KOPT-K1 (cell line): ENCODE measurements around the gene ANOS1.

Source experiments
- H3K27ac ChIP-seq: fragments of 200-600 bp; sonication (generic); 2 replicates; pipeline ENCODE4 v1.5.1; 2016; ENCODE audit warnings: antibody characterized with exemption, mild to moderate bottlenecking, low read depth, low read length; ENCODE audit not compliant: poor library complexity, severe bottlenecking
- H3K36me3 ChIP-seq: fragments of 200-600 bp; sonication (generic); 2 replicates; pipeline ENCODE4 v1.5.1; 2017; ENCODE audit warnings: antibody characterized with exemption, mild to moderate bottlenecking, low read length, moderate library complexity; ENCODE audit not compliant: insufficient read depth
- H3K9me3 ChIP-seq: fragments of 200-600 bp; sonication (generic); 2 replicates; pipeline ENCODE4 v1.5.1; 2017; ENCODE audit warnings: antibody characterized with exemption, low read length, mild to moderate bottlenecking; ENCODE audit not compliant: insufficient read depth, poor library complexity, severe bottlenecking

ANOS1 gene

DNA sequence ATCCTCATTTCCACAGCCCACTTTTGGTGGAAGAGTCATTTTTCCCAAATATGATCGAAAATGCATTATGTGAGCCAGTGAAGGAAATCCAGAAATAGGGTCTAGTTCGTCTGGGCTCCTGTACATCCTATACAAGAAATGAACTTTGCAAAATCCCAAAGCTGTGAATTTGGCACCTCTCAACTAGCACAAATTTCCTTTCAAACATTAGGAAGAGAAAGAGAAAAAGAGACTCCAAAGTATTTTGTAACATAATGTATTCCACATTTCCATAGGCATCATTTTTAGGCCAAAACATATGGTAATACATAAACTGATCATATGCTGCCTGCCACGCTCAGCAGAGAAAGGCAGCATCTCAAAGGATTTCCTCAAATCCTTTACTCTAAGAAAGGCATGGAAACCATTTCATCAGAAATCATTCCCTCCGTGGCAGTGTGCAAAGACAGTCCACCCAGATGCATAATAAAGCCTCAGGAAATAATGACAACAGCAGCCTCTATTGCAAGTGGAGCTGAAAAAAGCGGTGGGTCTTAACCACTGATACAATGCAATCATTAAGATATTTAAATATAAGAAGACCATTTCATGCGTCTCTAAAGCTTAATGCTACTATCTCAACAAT, 56.8 kb downstream of the ANOS1 start:
- H3K9me3 ChIP-seq: no peaks in the 10 kb centered on the region
- no peaks in the 10 kb centered on the region for H3K36me3 ChIP-seq
- no peak overlapping the region for H3K27ac ChIP-seq

DNA sequence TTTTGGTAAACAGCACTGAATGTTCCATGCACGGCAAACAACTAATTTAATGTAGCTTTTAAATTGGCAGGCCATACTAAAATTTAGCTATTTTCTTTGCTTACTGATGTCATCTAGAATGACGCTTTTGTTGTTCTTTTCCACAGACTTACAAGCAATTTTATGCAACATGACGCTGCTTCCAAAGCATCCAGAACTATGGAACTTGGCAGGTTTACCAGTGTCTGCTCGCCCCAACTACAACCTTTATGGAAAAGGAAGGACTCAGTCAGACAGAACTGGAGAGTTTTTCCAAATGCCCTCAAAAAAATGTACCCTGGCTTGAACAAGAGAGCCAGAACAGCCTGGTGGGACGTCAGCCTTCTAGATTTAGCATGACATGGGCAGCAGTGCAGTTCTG, 58.7 kb downstream of the ANOS1 start:
- no peaks in the 10 kb centered on the region for H3K9me3 ChIP-seq
- H3K27ac ChIP-seq: no peak overlapping the region
- no peaks in the 10 kb centered on the region for H3K36me3 ChIP-seq

DNA sequence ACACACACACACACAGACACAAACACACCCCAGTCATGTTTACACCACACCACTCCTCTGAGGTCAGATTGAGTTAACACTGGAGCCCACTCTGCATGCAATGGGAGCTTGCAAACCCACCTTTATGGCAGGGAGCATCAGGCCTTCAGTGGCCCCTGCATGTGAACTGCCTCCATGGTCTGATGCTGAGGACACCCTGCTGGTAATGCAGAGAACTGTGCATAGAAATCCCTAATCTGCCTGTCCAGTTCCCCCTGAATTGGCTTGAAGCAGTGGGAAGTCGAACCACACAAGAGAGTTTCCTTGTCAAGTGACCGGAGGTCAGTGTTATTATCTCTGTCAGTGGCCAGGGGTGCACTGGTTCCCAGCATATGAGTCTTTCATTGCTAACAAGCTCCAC, 59.8 kb downstream of the ANOS1 start:
- no peaks in the 10 kb centered on the region for H3K36me3 ChIP-seq
- no peaks in the 10 kb centered on the region for H3K9me3 ChIP-seq
- H3K27ac ChIP-seq: no peak overlapping the region

DNA sequence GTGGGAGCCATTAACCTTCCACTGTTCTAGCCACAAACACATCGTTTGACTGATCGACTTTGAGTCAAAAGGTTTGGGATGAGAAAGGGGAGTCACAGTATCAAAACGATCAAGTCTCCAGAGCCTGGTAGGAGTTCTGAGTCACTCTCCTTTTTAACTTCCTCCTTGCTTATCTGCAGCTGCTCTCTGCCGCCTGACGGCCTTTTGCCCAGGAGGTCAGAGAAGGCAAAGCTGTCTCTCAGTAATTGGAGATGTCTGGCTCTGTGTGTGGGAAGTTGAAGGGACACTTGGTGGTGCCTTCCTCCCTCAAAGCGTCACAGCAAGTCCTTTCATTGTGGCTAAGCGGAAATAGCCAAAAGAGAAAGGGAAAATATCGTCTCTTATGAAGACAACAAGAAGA, 63.1 kb downstream of the ANOS1 start:
- no peaks in the 10 kb centered on the region for H3K9me3 ChIP-seq
- no peaks in the 10 kb centered on the region for H3K36me3 ChIP-seq
- H3K27ac ChIP-seq: no peak overlapping the region

DNA sequence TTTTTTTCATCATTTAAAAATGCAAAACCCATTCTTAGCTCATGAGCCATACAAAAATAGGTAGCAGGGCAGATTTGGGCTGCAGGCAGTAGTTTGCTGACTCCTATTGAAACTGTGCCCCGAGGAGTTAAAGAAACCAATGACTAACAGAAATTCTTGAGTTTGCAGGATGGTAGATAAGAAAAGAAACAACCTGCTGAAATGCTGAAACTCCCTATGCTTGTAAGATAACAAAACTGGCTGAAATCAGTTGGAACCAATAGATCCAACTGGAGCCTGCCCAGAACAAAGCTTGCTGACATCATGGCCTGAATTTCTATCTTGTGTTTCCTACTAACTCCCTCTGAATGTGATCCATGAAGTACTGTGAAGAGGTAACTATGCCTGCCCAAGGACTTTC, 68.6 kb downstream of the ANOS1 start:
- no peaks in the 10 kb centered on the region for H3K36me3 ChIP-seq
- H3K27ac ChIP-seq: no peak overlapping the region
- no peaks in the 10 kb centered on the region for H3K9me3 ChIP-seq

DNA sequence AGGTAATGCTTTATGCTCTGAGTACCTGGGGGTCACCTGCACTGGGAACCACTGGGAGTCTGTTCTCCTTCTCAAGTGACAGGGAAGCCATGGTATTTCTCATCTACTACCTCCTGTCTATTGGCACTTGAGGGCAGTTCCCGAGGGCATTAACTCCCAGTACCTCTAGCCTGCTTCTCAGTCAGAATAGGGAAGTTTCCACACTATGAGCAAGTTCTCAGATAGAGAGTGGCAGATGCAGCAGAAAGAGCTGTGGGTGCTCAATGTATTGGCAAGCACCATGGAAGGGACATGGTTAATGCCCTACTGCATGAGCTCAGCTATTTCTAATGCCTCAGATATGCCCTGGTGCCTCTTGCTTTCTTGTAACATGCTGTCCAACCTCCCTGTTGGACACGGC, 74.1 kb downstream of the ANOS1 start:
- Histone ChIP-seq H3K9me3 (no peaks in the 10 kb centered on the region), H3K27ac (no peak overlapping the region), H3K36me3 (no peaks in the 10 kb centered on the region)

DNA sequence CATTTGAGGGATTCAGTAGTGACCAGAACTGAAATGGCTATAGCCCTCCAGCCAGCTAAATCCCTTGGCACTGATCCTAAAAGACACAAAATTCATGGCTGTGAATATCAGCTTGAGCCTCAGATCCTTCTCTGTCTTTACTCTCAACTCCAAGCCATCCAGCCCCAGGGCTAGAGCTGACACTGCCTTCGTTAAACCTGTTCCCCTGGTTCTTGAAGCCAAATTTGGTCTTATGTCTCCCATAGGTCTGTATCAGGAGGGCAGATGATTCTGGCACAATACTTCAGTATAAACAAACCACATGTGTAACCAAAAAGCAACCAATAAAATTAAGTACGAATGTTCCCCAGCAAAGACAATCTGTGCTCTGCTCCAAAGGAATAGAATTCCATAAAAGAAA, 78.0 kb downstream of the ANOS1 start:
- no peaks in the 10 kb centered on the region for H3K9me3 ChIP-seq
- H3K27ac ChIP-seq: no peak overlapping the region
- H3K36me3 ChIP-seq: no peaks in the 10 kb centered on the region

DNA sequence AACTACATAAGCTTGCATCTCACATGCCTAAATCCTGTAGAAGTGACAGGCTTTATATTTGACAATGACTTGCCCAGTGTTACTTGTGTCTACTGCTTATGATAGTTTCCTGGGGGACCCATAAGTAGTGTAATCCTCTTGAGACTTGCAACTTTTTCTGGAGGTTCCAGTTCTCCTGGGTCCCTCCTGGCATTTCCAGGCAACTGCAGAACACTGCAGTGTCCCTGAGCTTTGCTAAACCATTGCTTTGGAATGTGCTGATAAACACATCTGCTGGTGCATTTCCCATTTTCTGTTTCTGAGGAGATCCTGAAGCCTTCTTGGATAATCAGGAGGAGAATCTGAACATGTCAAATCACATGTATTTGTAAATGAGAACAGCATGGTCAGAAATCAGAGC, 82.0 kb downstream of the ANOS1 start:
- no peaks in the 10 kb centered on the region for H3K9me3 ChIP-seq
- H3K36me3 ChIP-seq: no peaks in the 10 kb centered on the region
- no peak overlapping the region for H3K27ac ChIP-seq

DNA sequence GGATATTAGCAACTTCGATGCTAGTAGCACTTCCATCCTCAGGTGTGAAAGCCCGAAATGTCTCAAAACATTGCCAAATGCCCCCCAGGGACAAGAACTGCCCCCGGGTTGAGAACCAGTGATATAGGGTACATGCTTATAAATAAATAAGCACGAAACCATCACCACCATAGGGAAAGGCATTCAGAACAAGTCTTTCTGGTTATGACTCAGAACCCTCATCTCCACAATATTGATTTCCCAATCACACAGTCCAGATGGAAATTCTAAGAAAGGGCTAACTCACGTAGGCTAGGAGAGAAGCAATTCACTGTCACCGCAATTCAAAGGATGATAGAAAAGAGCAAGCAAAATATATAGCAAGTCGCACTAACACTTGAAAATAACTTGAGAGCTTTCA, 84.8 kb downstream of the ANOS1 start:
- no peaks in the 10 kb centered on the region for H3K9me3 ChIP-seq
- H3K27ac ChIP-seq: no peak overlapping the region
- no peaks in the 10 kb centered on the region for H3K36me3 ChIP-seq

DNA sequence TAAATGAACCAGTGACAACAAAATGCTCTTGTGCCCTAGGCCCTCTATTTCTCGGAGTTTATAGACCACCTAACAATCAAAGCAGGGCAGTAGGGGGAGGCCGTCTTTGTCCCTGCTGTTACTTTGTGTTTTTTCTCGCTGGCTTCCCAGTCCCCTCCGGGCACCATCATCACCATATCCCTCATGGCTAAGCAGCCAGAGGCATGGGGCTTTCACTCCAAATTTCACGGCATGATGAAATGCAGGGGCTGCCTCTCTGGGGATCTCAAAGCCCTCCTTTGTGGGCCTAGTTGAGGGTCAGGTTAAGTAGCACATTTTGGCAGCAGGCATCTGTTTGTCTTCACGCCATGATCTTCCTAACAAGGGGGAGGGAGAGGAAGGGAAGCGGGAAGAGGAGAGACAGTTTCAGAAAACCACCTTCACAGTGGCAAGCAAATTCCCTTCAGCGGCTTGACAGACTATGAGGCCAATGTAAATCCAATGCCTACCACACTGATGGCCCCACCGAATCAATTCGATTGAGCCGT, 91.9 kb downstream of the ANOS1 start:
- Histone ChIP-seq H3K9me3 (no peaks in the 10 kb centered on the region), H3K36me3 (no peaks in the 10 kb centered on the region), H3K27ac (no peak overlapping the region)

DNA sequence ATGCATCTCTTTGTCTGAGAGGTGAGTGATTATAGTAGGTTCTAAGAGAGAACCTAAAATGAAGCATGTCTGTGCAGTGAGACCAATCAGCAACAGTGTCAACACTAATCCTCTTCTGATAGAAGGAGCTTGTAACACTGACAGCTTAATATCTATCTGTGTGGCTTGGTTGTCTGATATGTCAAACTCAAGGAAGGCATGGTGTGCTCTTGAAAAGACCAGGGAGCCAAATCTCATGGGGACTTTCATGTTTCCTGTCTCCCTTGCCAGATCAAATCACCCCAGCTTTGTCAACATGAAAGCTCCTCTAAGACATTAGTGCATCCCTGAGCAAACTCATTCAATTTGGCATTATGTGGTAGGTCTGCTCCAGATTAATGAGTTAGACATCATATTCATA, 95.4 kb downstream of the ANOS1 start:
- Histone ChIP-seq H3K27ac (no peak overlapping the region), H3K36me3 (no peaks in the 10 kb centered on the region), H3K9me3 (no peaks in the 10 kb centered on the region)

DNA sequence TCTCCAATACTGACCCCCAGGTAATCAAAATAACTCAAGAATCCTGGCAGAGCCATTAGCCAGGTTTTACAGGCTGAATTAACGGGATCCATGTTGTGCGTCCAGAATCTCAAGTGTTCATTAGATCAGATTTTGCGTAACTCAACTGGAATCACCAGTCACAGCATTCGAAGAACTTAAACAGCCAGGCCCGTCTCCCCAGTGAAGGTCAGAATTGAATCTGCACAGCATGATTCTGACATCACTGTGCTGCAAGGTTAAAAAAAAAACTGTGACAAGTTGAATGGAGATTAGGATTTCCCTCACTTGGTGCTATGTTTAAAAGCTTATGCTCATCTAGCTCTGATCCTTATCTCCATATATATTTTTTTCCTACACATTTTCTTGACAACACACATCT, 96.1 kb downstream of the ANOS1 start:
- no peaks in the 10 kb centered on the region for H3K9me3 ChIP-seq
- no peak overlapping the region for H3K27ac ChIP-seq
- H3K36me3 ChIP-seq: no peaks in the 10 kb centered on the region

DNA sequence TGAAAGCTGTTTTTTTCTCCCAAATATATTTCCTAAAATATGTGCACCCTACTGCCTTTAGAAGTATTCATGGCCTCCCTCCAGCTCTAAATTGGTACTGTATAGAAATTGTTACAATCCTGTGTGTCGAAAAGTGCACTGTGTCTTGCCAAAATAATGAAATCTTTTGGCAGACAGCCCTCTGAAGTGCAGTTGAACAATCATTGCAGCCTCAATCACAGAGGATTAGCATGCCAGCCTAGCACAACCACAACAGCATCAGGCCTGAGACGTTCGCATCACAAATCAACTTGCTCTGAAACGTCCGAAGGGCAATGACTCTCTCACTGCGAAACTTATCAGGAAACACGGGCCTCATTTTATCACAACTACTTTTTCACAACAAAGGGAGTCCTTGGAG, 99.0 kb downstream of the ANOS1 start:
- no peak overlapping the region for H3K27ac ChIP-seq
- no peaks in the 10 kb centered on the region for H3K9me3 ChIP-seq
- H3K36me3 ChIP-seq: no peaks in the 10 kb centered on the region

DNA sequence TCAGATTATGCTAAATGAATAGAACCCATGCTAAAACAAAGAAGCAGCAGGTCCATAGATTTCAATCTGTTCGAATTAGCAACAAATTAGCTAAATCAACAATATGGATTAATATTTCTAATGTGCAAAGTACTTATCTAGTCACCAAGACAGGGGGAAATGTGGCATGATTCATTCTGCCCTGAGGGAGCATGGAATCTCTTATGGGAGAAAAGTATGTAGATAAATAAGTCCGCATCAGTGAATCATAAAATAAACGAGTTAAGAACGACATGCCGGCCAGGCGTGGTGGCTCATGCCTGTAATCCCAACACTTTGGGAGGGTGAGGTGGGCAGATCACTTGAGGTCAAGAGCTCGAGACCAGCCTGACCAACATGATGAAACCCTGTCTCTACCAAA, 102.1 kb downstream of the ANOS1 start:
- no peaks in the 10 kb centered on the region for H3K9me3 ChIP-seq
- no peak overlapping the region for H3K27ac ChIP-seq

DNA sequence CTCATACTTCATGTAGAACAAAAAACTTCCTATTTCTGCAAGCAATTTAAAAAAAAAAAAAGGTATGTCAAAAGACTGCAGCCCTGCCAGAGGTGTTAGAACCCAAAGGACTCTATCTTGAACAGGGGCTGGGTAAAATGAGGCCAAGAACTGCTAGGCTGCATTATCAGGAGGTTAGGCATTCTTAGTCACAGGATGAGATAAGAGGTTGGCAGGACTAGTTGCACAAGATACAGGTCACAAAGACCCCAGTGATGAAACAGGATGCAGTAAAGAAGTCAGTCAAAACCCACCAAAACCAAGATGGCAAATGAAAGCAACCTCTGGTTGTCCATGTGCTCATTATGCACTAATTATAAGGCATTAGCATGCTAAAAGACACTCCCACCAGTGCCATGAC, 104.1 kb downstream of the ANOS1 start:
- Histone ChIP-seq H3K9me3 (no peaks in the 10 kb centered on the region), H3K36me3 (no peaks in the 10 kb centered on the region), H3K27ac (no peak overlapping the region)

More for the DNA sequence above, 102.1 kb downstream of the ANOS1 start:
- H3K36me3 ChIP-seq: no peaks in the 10 kb centered on the region

DNA sequence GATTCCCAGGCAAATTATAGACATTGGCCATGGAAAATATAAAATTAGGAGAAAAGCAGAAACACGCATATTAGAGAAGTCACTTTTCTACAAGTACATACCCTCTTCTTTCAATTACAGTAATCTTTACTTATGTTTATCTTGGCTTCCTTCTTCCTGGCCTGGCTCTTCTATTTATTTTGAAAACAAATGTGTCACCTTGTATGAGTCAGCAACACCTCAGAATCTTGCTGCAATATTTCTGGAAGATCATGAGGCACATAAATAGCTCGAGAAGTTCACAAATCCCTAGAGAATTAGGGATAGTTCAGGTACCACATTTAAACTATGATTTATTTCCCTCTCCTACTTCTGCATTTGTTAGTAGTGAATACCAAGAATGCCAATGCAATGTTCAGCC, 124.6 kb downstream of the ANOS1 start:
- Histone ChIP-seq H3K9me3 (peaks cover 6% of the 10 kb centered on the region), H3K36me3 (no peaks in the 10 kb centered on the region), H3K27ac (no peak overlapping the region)
